Stomach (tissue), 4 donors: ENCODE measurements around the gene PLEKHG4B.

Experiments
- CTCF ChIP-seq, 7 experiments: fragments of 450-650 bp in 4 of 7; fragments of 200-600 bp in 3 of 7; sonication (generic) in 3 of 7; IDR thresholded peaks; one replicate each; pipeline ENCODE4 v1.5.1; 2016 to 2019; ENCODE audit warnings: antibody characterized with exemption in 7 of 7, control low read depth in 2 of 7, mild to moderate bottlenecking in 1 of 7
- EP300 ChIP-seq: sonication (generic); formaldehyde crosslinking; IDR thresholded peaks from one replicate; pipeline ENCODE4 v1.6.1; 2017; ENCODE audit warnings: antibody characterized with exemption
- POLR2A ChIP-seq, 4 donors: fragments of 450-650 bp; IDR thresholded peaks; one replicate each; pipeline ENCODE4 v1.6.1; 2016; ENCODE audit warnings: antibody characterized with exemption in 4 of 4, control low read depth in 2 of 4, mild to moderate bottlenecking in 1 of 4, moderate library complexity in 1 of 4

GRCh38 chr5:174876-175465 lies 83.0 kb downstream of the PLEKHG4B start:
- TF ChIP-seq POLR2A (IDR thresholded peaks at IDR 0.05) (no peak), CTCF (IDR thresholded peaks at IDR 0.05) (no peak), EP300 (no peak)
